Neural cell (in vitro differentiated cells): ENCODE results near the gene MRPS5. TPM values are rescaled to one million over a fixed set of nuclear protein-coding genes. Genes with fewer than 3 reads are reported as not detected.

Experiments
- H2AFZ ChIP-seq: fragments of 200-600, 300-800 bp; sonication (generic), shearing (Covaris generic); 2 replicates; pipeline ENCODE4 v1.6.0; 2014; ENCODE audit warnings: low read depth, mild to moderate bottlenecking, antibody characterized with exemption, low read length, moderate library complexity
- H3F3A ChIP-seq: fragments of 200-600 bp; shearing (Covaris generic); 2 replicates; pipeline ENCODE4 v1.6.1; 2016; ENCODE audit warnings: mild to moderate bottlenecking, moderate library complexity, mixed read lengths, antibody characterized with exemption, low read length; ENCODE audit not compliant: insufficient read depth, poor library complexity, severe bottlenecking
- H3K27ac ChIP-seq: fragments of 200-600, 300-800 bp; sonication (generic), shearing (Covaris generic); 2 replicates; pipeline ENCODE4 v1.5.1; 2014; ENCODE audit warnings: mild to moderate bottlenecking, low read length, moderate library complexity
- H3K27me3 ChIP-seq: fragments of 300-800, 200-600 bp; sonication (generic), shearing (Covaris generic); 2 replicates; pipeline ENCODE4 v1.6.0; 2014; ENCODE audit warnings: mild to moderate bottlenecking, low read depth, low read length, moderate library complexity; ENCODE audit not compliant: insufficient read depth
- H3K36me3 ChIP-seq: fragments of 300-800, 200-600 bp; sonication (generic), shearing (Covaris generic); 2 replicates; pipeline ENCODE4 v1.5.1; 2014; ENCODE audit warnings: mild to moderate bottlenecking, antibody characterized with exemption, low read length, moderate library complexity; ENCODE audit not compliant: insufficient read depth
- H3K4me2 ChIP-seq: fragments of 300-800, 200-600 bp; sonication (generic), shearing (Covaris generic); 2 replicates; pipeline ENCODE4 v1.6.0; 2014; ENCODE audit warnings: mild to moderate bottlenecking, low read length
- H3K4me3 ChIP-seq: fragments of 300-800, 200-600 bp; sonication (generic), shearing (Covaris generic); 2 replicates; pipeline ENCODE4 v1.5.1; 2014; ENCODE audit warnings: mild to moderate bottlenecking, low read length, moderate library complexity
- H3K79me2 ChIP-seq: fragments of 200-600 bp; shearing (Covaris generic); replicated peaks from 2 replicates; pipeline ENCODE4 v1.6.0; 2014; ENCODE audit warnings: mild to moderate bottlenecking, low read length, moderate library complexity; ENCODE audit not compliant: insufficient read depth
- H3K9ac ChIP-seq: fragments of 300-800, 200-600 bp; sonication (generic), shearing (Covaris generic); 2 replicates; pipeline ENCODE4 v1.6.1; 2016; ENCODE audit warnings: mild to moderate bottlenecking, low read length, mixed read lengths
- H3K9me2 ChIP-seq: fragments of 200-600 bp; shearing (Covaris generic); 2 replicates; pipeline ENCODE4 v1.6.1; 2016; ENCODE audit warnings: mild to moderate bottlenecking, low read length, mixed read lengths; ENCODE audit not compliant: insufficient read depth
- H3K9me3 ChIP-seq: fragments of 200-600, 300-800 bp; sonication (generic), shearing (Covaris generic); 2 replicates; pipeline ENCODE4 v1.6.1; 2016; ENCODE audit warnings: mild to moderate bottlenecking, mixed run types, low read length, moderate library complexity, mixed read lengths
- H4K20me1 ChIP-seq: fragments of 200-600 bp; shearing (Covaris generic); 2 replicates; pipeline ENCODE4 v1.6.1; 2016; ENCODE audit warnings: mild to moderate bottlenecking, mixed run types; ENCODE audit not compliant: insufficient read depth
- EP300 ChIP-seq: fragments of 450-650 bp; conservative IDR thresholded peaks from 2 replicates; pipeline ENCODE4 v1.6.1; 2014; ENCODE audit warnings: antibody characterized with exemption, mild to moderate bottlenecking, moderate library complexity; ENCODE audit not compliant: poor library complexity, severe bottlenecking
- EZH2 ChIP-seq: fragments of 200-600, 300-800 bp; shearing (Covaris generic), sonication (generic); IDR thresholded peaks from 2 replicates; pipeline ENCODE4 v1.6.1; 2014; ENCODE audit warnings: antibody characterized with exemption, low read length, borderline replicate concordance, mild to moderate bottlenecking; ENCODE audit not compliant: insufficient read depth, poor library complexity, severe bottlenecking
- MXI1 ChIP-seq: fragments of 450-650 bp; conservative IDR thresholded peaks from 2 replicates; pipeline ENCODE4 v1.6.1; 2014; ENCODE audit warnings: antibody characterized with exemption, mild to moderate bottlenecking; ENCODE audit not compliant: poor library complexity, severe bottlenecking
- POLR2AphosphoS5 ChIP-seq: IDR thresholded peaks from 2 replicates; pipeline ENCODE4 v1.6.1; 2012
- RAD21 ChIP-seq: fragments of 450-650 bp; conservative IDR thresholded peaks from 2 replicates; pipeline ENCODE4 v1.6.1; 2014; ENCODE audit warnings: antibody characterized with exemption, mild to moderate bottlenecking, moderate library complexity
- SMC3 ChIP-seq: fragments of 450-650 bp; conservative IDR thresholded peaks from 2 replicates; pipeline ENCODE4 v1.6.1; 2014; ENCODE audit warnings: antibody characterized with exemption, mild to moderate bottlenecking, moderate library complexity; ENCODE audit not compliant: poor library complexity
- TAF1 ChIP-seq: IDR thresholded peaks from 2 replicates; pipeline ENCODE4 v1.6.1; 2012; ENCODE audit warnings: low read depth
- polyA plus RNA-seq: library from polyadenylated mRNA; depleted of rRNA; stranded (reverse); fragments of >200 nt; gene quantifications from 2 replicates; pipeline ENCODE4 v1.2.3, GENCODE V29; 2014
- TF ChIP-seq, protein P1 (sequence below): IDR thresholded peaks from 2 replicates; pipeline ENCODE4 v1.6.1; 2012; ENCODE audit warnings: borderline replicate concordance
- TF ChIP-seq, protein P2 (sequence below): fragments of 450-650 bp; IDR thresholded peaks from 2 replicates; pipeline ENCODE4 v1.5.1; 2014; ENCODE audit warnings: antibody characterized with exemption, mild to moderate bottlenecking, moderate library complexity; ENCODE audit not compliant: poor library complexity, severe bottlenecking

Gene MRPS5
- polyA plus RNA-seq, 1 donor from 2014 or later, result 167 TPM

DNA sequence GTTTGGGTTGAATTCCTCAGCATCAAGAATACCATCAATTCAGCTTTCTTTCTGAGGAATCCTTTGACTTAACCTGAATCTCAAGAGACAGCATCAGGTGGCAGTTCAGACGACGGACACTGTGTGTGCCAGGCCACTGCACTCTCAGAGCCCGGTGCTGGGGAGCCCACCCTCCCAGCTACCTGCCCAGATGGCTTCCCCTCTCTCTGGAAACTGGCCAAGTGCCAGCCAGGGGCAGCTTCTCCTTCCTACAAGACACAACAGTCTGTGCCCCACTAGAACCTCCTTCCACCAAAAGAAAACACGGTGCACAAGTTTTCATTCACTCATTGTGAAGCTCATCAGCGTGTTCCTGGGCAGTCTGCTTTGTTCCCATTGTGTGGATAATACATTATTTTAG lies 67.6 kb downstream of the MRPS5 start:
- no peak for TF ChIP-seq TAF1
- TF ChIP-seq POLR2AphosphoS5, result no peak
- TF ChIP-seq, protein P1, sequence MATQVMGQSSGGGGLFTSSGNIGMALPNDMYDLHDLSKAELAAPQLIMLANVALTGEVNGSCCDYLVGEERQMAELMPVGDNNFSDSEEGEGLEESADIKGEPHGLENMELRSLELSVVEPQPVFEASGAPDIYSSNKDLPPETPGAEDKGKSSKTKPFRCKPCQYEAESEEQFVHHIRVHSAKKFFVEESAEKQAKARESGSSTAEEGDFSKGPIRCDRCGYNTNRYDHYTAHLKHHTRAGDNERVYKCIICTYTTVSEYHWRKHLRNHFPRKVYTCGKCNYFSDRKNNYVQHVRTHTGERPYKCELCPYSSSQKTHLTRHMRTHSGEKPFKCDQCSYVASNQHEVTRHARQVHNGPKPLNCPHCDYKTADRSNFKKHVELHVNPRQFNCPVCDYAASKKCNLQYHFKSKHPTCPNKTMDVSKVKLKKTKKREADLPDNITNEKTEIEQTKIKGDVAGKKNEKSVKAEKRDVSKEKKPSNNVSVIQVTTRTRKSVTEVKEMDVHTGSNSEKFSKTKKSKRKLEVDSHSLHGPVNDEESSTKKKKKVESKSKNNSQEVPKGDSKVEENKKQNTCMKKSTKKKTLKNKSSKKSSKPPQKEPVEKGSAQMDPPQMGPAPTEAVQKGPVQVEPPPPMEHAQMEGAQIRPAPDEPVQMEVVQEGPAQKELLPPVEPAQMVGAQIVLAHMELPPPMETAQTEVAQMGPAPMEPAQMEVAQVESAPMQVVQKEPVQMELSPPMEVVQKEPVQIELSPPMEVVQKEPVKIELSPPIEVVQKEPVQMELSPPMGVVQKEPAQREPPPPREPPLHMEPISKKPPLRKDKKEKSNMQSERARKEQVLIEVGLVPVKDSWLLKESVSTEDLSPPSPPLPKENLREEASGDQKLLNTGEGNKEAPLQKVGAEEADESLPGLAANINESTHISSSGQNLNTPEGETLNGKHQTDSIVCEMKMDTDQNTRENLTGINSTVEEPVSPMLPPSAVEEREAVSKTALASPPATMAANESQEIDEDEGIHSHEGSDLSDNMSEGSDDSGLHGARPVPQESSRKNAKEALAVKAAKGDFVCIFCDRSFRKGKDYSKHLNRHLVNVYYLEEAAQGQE, result no peak
- TF ChIP-seq MXI1, result no peak
- TF ChIP-seq EZH2, result no peak
- no peak for TF ChIP-seq RAD21
- TF ChIP-seq, protein P2, sequence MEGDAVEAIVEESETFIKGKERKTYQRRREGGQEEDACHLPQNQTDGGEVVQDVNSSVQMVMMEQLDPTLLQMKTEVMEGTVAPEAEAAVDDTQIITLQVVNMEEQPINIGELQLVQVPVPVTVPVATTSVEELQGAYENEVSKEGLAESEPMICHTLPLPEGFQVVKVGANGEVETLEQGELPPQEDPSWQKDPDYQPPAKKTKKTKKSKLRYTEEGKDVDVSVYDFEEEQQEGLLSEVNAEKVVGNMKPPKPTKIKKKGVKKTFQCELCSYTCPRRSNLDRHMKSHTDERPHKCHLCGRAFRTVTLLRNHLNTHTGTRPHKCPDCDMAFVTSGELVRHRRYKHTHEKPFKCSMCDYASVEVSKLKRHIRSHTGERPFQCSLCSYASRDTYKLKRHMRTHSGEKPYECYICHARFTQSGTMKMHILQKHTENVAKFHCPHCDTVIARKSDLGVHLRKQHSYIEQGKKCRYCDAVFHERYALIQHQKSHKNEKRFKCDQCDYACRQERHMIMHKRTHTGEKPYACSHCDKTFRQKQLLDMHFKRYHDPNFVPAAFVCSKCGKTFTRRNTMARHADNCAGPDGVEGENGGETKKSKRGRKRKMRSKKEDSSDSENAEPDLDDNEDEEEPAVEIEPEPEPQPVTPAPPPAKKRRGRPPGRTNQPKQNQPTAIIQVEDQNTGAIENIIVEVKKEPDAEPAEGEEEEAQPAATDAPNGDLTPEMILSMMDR, result no peak
- TF ChIP-seq SMC3, result no peak
- TF ChIP-seq EP300, result no peak
- no peak overlapping the region for H3K27ac ChIP-seq
- H3K9me3 ChIP-seq, result peaks cover 16% of the 10 kb centered on the region

DNA sequence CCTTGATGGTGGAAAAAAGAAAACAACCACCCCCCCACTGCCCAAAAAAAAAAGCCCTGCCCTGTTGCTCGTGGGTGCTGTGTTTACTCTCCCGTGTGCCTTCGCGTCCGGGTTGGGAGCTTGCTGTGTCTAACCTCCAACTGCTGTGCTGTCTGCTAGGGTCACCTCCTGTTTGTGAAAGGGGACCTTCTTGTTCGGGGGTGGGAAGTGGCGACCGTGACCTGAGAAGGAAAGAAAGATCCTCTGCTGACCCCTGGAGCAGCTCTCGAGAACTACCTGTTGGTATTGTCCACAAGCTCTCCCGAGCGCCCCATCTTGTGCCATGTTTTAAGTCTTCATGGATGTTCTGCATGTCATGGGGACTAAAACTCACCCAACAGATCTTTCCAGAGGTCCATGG lies 68.1 kb downstream of the MRPS5 start:
- Histone ChIP-seq H3K9ac (no peak overlapping the region), H3K27me3 (no peaks in the 10 kb centered on the region), H3K27ac (no peak overlapping the region), H3K79me2 (no peaks in the 10 kb centered on the region), H2AFZ (no peak overlapping the region), H4K20me1 (no peaks in the 10 kb centered on the region), H3K36me3 (no peaks in the 10 kb centered on the region), H3K9me2 (no peaks in the 10 kb centered on the region), H3F3A (no peaks in the 10 kb centered on the region), H3K9me3 (peaks cover 16% of the 10 kb centered on the region), H3K4me3 (no peak overlapping the region), H3K4me2 (no peak overlapping the region)
- TF ChIP-seq, protein P1, result no peak
- TF ChIP-seq, protein P2, result no peak
- TF ChIP-seq EP300, result no peak

More for the DNA sequence above, 67.6 kb downstream of the MRPS5 start:
- no peaks in the 10 kb centered on the region for H3K9me2 ChIP-seq
- H2AFZ ChIP-seq, result no peak overlapping the region
- no peaks in the 10 kb centered on the region for H3K27me3 ChIP-seq
- H3F3A ChIP-seq, result no peaks in the 10 kb centered on the region
- H3K79me2 ChIP-seq, result no peaks in the 10 kb centered on the region
- no peaks in the 10 kb centered on the region for H4K20me1 ChIP-seq
- H3K36me3 ChIP-seq, result no peaks in the 10 kb centered on the region
- no peak overlapping the region for H3K4me3 ChIP-seq
- H3K4me2 ChIP-seq, result no peak overlapping the region
- no peak overlapping the region for H3K9ac ChIP-seq
